GM12874 (cell line): ENCODE measurements around the gene WRAP73.

ENCODE experiments used
- TF ChIP-seq, protein P1 (sequence below): IDR thresholded peaks from 2 replicates; pipeline ENCODE4 v1.5.1; 2011; ENCODE audit warnings: low read depth, mild to moderate bottlenecking, control low read depth, low read length, moderate library complexity; ENCODE audit not compliant: insufficient read depth

Gene WRAP73

DNA sequence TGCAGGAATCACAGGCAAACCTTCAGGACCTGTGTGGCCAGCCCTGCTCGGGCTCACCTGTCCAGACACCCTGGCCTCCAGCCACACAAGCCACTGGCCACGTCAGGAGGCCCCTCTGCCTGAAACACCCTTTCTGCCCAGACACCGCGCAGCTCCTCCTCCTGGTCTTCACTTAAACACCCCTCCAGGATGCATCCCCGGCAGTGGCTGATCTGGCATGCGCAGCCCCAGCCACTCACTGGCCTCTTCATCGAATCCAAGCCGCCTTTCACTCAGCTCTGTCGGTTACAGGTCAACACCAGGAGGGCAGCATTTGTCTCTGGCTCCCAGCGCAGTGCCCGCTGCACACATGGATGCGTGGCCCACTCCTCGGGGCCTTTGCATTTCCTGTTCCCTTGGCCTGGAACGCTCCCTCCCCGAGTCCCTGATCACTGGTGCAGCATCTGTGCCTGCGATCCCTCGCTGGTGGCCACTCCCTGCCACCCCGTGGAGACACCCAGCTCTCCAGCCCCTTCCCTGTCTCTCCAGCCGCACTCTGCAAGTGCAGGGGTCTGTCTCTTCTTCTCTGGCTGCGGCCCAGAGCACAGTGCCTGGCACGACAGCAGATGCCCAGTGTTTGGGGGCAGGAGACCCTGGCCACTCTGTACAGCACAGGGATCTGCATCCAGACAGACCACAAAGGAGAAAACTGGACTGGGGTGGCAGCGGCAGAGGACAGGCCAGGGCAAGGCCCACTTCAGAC, 15.7 kb downstream of the WRAP73 start:
- TF ChIP-seq, protein P1, sequence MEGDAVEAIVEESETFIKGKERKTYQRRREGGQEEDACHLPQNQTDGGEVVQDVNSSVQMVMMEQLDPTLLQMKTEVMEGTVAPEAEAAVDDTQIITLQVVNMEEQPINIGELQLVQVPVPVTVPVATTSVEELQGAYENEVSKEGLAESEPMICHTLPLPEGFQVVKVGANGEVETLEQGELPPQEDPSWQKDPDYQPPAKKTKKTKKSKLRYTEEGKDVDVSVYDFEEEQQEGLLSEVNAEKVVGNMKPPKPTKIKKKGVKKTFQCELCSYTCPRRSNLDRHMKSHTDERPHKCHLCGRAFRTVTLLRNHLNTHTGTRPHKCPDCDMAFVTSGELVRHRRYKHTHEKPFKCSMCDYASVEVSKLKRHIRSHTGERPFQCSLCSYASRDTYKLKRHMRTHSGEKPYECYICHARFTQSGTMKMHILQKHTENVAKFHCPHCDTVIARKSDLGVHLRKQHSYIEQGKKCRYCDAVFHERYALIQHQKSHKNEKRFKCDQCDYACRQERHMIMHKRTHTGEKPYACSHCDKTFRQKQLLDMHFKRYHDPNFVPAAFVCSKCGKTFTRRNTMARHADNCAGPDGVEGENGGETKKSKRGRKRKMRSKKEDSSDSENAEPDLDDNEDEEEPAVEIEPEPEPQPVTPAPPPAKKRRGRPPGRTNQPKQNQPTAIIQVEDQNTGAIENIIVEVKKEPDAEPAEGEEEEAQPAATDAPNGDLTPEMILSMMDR: no peak

DNA sequence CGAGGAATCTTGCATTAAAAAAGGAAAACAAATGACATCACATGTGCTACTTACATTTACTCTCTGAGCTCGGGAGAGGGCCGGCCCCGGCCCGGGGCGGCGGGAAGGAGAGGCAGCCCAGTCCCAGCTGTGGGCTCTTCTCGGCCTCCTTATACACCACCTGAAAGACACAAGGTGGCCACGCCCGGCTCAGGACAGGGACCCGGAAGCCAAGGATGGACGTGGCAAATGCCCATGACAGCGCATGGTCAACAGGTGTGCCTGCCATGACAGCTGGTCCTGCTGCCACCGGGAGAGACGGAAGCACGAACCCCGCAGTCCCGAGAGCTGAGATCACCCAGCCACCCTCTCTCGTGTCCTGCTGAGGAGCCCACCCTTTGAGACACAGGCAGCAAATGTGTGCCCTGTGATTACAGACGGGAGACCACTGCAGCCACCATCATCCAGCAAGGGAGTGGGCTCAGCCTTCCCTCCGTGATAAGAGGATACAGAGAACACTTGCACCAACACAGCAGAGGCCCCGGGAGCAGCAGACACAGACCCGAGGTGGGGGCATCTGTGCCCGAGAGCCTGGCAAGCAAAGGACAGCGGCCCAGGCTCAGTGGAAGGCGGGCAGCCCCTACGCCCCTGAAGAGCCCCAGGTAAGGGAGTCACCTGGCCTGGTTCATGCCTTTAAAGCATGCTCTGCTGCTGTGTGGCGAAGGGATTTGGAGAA, 16.4 kb downstream of the WRAP73 start:
- TF ChIP-seq, protein P1: no peak

DNA sequence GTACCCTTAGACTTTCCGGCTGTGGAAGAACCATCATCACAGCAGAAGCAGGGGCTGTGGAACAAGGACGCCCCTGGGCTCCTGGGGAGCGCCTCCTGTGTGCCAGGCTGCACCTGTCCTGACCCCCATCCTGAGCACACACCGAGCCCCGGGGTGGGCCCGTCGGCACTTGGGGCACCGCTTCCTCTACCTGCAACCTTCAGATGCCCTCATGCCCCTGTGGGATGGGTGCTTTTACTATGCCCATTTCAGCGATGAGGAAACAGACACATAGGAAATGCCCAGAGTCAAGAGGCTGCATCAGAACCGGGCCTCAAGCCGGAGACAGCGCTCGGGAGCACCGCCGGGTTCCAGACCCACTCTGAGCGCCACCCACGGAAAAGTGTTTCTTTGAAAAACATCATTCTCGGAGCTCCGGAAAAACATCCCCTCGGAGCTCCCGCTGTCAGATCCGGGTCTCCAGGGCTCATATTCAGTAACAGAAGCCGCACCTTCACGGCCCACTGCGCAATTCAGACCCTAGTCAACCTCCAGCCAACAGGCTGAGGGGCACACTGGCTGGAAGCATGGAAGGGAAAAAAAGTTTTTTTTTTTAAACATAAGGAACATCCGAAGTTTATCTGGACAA, 17.1 kb downstream of the WRAP73 start:
- TF ChIP-seq, protein P1: no peak

DNA sequence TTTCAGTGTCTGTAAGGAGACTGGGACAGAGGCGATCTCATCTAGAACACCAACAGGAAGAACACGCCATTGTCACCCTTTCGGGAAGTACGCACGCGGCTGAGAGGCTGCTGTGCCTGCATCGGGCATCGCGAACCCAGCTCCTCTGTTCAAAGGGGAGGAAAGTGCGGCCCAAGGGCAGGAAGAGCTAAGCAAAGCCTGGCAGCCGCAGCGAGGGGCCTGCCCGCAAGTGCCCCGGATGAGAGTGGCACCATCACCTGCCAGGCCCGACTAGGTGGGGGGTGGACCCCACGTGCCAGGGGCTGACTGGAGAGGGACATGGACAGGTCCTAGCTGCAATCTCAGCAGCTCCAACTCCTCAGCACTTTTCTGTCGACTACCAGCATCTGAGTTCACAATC, 17.6 kb downstream of the WRAP73 start:
- TF ChIP-seq, protein P1: no peak

DNA sequence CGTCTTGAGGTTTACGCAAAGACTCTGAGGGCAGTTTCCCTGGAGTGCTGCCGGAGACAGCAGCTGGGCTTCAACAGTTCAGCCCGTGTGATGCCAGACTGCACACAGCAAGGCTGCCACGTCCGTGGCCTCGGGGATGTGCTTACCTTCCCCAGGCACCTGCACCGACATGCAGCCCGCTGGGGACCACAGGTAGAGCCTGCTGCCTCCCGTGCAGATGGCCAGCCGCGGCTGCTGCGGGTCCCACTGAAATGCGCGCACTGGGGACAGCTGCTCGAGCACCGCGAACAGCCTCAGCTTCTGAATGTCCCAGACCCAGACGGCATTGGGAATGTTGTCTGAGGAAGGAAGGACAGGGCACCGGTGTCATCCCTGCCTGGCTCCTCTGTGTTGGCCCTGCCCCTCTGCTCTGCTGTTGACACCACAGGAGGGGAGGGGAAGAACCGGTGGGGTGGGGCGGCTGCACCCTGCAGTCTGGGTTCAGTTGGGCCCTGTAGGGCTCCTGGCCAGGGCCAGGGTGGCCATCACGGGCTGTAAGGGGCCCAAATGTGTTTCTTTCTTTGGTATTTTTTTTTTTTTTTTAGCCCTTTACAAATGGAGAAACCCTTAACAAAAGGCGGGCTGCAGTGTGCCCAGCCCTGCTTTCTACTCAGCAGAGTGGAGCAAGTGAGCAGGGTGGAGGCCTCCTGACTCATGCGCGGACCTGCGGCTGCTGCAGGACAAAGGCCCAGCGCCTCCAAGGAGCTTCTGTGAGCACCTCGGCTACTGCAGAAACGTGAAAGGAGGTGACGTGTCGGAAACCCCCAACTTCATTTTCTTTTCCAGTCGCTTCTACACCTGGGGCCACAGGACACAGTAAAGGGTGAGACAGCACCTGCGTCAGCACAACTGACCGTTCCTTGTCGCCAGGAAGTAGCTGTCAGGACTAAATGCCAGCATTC, 18.3 kb downstream of the WRAP73 start:
- TF ChIP-seq, protein P1: no peak

DNA sequence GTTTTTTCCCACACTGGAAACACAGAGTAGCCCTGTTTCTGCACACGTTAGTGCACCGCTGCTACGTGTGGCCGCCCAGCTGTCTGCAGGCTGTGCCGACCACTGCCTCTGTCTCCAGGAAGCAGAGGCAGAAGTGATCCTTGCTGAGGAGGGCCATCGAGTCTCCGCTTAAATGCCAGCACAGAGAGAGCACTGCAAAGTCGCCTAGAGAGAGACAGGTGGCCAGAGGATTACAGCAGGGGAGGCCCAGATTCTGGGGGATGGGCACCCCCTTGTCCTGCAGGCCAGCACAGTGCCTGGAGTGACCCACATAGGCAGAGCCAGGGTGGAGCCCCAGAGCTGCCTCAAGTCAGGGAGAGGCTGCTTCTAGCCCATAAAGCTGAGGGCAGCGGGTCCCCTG, 19.0 kb downstream of the WRAP73 start:
- TF ChIP-seq, protein P1: no peak

DNA sequence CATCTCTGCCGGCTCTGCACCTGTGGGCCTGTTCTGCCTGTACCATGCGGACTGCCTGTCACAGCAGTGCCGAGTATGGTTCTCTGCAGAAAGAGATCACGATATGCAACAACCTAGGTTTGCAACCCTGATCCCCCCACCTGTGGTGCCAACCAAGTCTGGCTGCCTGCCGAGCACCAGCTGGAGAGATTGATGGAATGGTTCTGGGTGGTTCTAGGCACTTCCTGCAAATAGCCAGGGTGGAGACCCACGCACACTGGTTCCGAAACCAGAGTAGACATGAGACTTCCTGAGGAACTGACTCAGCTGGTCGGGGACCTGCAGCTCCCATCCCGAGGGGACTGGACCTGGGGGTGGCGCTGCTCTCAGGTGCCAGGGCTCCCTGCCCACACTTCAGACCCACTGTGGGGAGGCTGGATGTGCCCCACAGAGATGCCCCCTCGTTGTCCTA, 19.7 kb downstream of the WRAP73 start:
- TF ChIP-seq, protein P1: no peak
